Mammary epithelial cell (primary cell): ENCODE measurements around the gene DIS3L.

Experiments
- CTCF ChIP-seq, 2 donors: IDR thresholded peaks in 1 of 2; conservative IDR thresholded peaks in 1 of 2; 2 replicates each; pipeline ENCODE4 v1.5.1; 2011 to 2012; ENCODE audit warnings: inconsistent platforms in 2 of 2, low read length in 2 of 2, mild to moderate bottlenecking in 2 of 2, control low read depth in 1 of 2, low read depth in 1 of 2; ENCODE audit not compliant: insufficient read depth in 1 of 2; ENCODE audit errors: extremely low read depth in 1 of 2
- EZH2 ChIP-seq: IDR thresholded peaks from 2 replicates; pipeline ENCODE4 v1.6.1; 2012; ENCODE audit warnings: low read length, inconsistent platforms, borderline replicate concordance

GRCh38 chr15:66246937-66247336, 46.4 kb upstream of the DIS3L start:
- TF ChIP-seq CTCF (conservative IDR thresholded peaks at IDR 0.05 in 1 of 2, IDR thresholded peaks at IDR 0.05 in 1 of 2; ENCODE audit: extremely low read depth in 1 of 2, insufficient read depth in 1 of 2, low read depth in 1 of 2, low read length in 2 of 2), result no peak
- TF ChIP-seq EZH2, result no peak
